ENCODE data around the gene MAPK7. TPM values are rescaled to one million over a fixed set of nuclear protein-coding genes. Genes with fewer than 3 reads are reported as not detected.

MAPK7 gene
- total RNA-seq, 2 donors from 2014 or later: 22.3 to 43.1 TPM

- Histone ChIP-seq H3K4me1 (replicated peaks) (no peaks in the 10 kb centered on the region), H3K27me3 (replicated peaks; ENCODE audit: insufficient read depth) (no peaks in the 10 kb centered on the region), H3K9me3 (no peaks in the 10 kb centered on the region), H3K27ac (no peak overlapping the region), H3K36me3 (no peaks in the 10 kb centered on the region), H3K4me3 (no peak overlapping the region)
- no peak for TF ChIP-seq CTCF (IDR thresholded peaks at IDR 0.05)
- TF ChIP-seq POLR2A (IDR thresholded peaks at IDR 0.05): no peak
- TF ChIP-seq POLR2AphosphoS5 (IDR thresholded peaks at IDR 0.05): no peak
- WGBS: 91% methylated on average over 6 of the region's 6 CpGs
- intact Hi-C loops (cut with DNase I): loop anchor here (2.0 kb wide), 1 partner anchor 35 kb away; no protein-coding TSS in a partner anchor
- no peak for DNase-seq (ENCODE audit: low spot score)
Observed at GRCh38 chr17:19410091-19410490, 31.8 kb downstream of the MAPK7 start.

GRCh38 chr17:19410875-19411620 is 32.8 kb downstream of the MAPK7 start, which contains the start of gene RNF112:
Gene RNF112 (plus strand): TSS chr17:19411232. CDS start chr17:19411409, 177 bp downstream.
- no peaks in the 10 kb centered on the region for H3K4me1 ChIP-seq (replicated peaks)
- H3K4me3 ChIP-seq: peak within 1 kb of the TSS; percentile 5 to 11
- H3K36me3 ChIP-seq: no peaks in the 10 kb centered on the region
- TF ChIP-seq POLR2A (IDR thresholded peaks at IDR 0.05): no peak
- TF ChIP-seq POLR2AphosphoS5 (IDR thresholded peaks at IDR 0.05): no peak
- no peak for TF ChIP-seq CTCF (IDR thresholded peaks at IDR 0.05)
- H3K27me3 ChIP-seq (replicated peaks; ENCODE audit: insufficient read depth): no peaks in the 10 kb centered on the region
- intact Hi-C loops (cut with DNase I): loop anchor here (2.0 kb wide), 1 partner anchor 34 kb away; no protein-coding TSS in a partner anchor
- peak within 1 kb of the TSS in 1 of 2 donors; percentile 20 for H3K27ac ChIP-seq
- no peak for DNase-seq (ENCODE audit: low spot score)
- no peaks in the 10 kb centered on the region for H3K9me3 ChIP-seq
- WGBS: 21% methylated on average over 23 of the region's 23 CpGs

GRCh38 chr17:19411631-19412030 is 33.3 kb downstream of the MAPK7 start:
- H3K4me1 ChIP-seq (replicated peaks): no peaks in the 10 kb centered on the region
- no peaks in the 10 kb centered on the region for H3K36me3 ChIP-seq
- intact Hi-C loops (cut with DNase I): loop anchor here (2.0 kb wide), 1 partner anchor 33 kb away; no protein-coding TSS in a partner anchor
- H3K27ac ChIP-seq: peak overlapping the region in 1 of 2 donors; percentile 20
- H3K27me3 ChIP-seq (replicated peaks; ENCODE audit: insufficient read depth): no peaks in the 10 kb centered on the region
- H3K9me3 ChIP-seq: no peaks in the 10 kb centered on the region
- DNase-seq (ENCODE audit: low spot score): no peak
- WGBS: 49% methylated on average over 9 of the region's 9 CpGs
- peak overlapping the region; percentile 5 to 11 for H3K4me3 ChIP-seq
- TF ChIP-seq CTCF (IDR thresholded peaks at IDR 0.05) (no peak), POLR2A (IDR thresholded peaks at IDR 0.05) (no peak), POLR2AphosphoS5 (IDR thresholded peaks at IDR 0.05) (no peak)

- TF ChIP-seq CTCF (IDR thresholded peaks at IDR 0.05) (no peak), POLR2AphosphoS5 (IDR thresholded peaks at IDR 0.05) (no peak), POLR2A (IDR thresholded peaks at IDR 0.05) (no peak)
- no peaks in the 10 kb centered on the region for H3K27me3 ChIP-seq (replicated peaks; ENCODE audit: insufficient read depth)
- H3K36me3 ChIP-seq: no peaks in the 10 kb centered on the region
- H3K4me3 ChIP-seq: no peak overlapping the region
- no peaks in the 10 kb centered on the region for H3K4me1 ChIP-seq (replicated peaks)
- H3K27ac ChIP-seq: no peak overlapping the region
- H3K9me3 ChIP-seq: no peaks in the 10 kb centered on the region
- WGBS: 87% methylated on average over 16 of the region's 16 CpGs
- intact Hi-C loops (cut with DNase I): no loop called here
- no peak for DNase-seq (ENCODE audit: low spot score)
Observed at GRCh38 chr17:19412510-19412909, 34.2 kb downstream of the MAPK7 start.

- no peaks in the 10 kb centered on the region for H3K36me3 ChIP-seq
- DNase-seq (ENCODE audit: low spot score): no peak
- H3K27ac ChIP-seq: no peak overlapping the region
- 78% methylated on average over 11 of the region's 12 CpGs for WGBS
- no peaks in the 10 kb centered on the region for H3K27me3 ChIP-seq (replicated peaks; ENCODE audit: insufficient read depth)
- H3K4me3 ChIP-seq: no peak overlapping the region
- H3K4me1 ChIP-seq (replicated peaks): no peaks in the 10 kb centered on the region
- no peaks in the 10 kb centered on the region for H3K9me3 ChIP-seq
- intact Hi-C loops (cut with DNase I): no loop called here
- TF ChIP-seq POLR2AphosphoS5 (IDR thresholded peaks at IDR 0.05) (no peak), CTCF (IDR thresholded peaks at IDR 0.05) (no peak), POLR2A (IDR thresholded peaks at IDR 0.05) (no peak)
Observed at GRCh38 chr17:19412984-19413383, 34.7 kb downstream of the MAPK7 start.

Data from prostate gland (tissue), 2 donors.